ENCODE data around the gene SZT2.

- TF ChIP-seq CTCF (IDR thresholded peaks at IDR 0.05) (no peak), EP300 (IDR thresholded peaks at IDR 0.05) (no peak)
Observed at GRCh38 chr1:43410571-43410970, 20.9 kb downstream of the SZT2 start.

Measured in tibial nerve (tissue), 4 donors.